HL-60 (cell line): Measurements from ENCODE around the gene SAE1.

ENCODE experiments used
- DNase-seq, 2 experiments: peaks; one replicate each; pipeline ENCODE4 v3.0.0-alpha.2; 2010 to 2020; ENCODE audit warnings: low read depth in 1 of 2, low spot score in 1 of 2
- H3K27ac ChIP-seq: fragments of 250-450 bp; sonication (Bioruptor Pico); replicated peaks from 2 replicates; pipeline ENCODE4 v1.5.1; 2020; ENCODE audit warnings: mild to moderate bottlenecking, moderate library complexity
- H3K27me3 ChIP-seq: fragments of 250-450 bp; sonication (Bioruptor Pico); 2 replicates; pipeline ENCODE4 v1.5.1; 2021; ENCODE audit warnings: mild to moderate bottlenecking, moderate library complexity; ENCODE audit not compliant: insufficient read depth, poor library complexity, severe bottlenecking
- H3K4me3 ChIP-seq: replicated peaks from 2 replicates; pipeline ENCODE4 v1.5.1; 2011; ENCODE audit warnings: mild to moderate bottlenecking, control low read depth, low read length; ENCODE audit not compliant: insufficient read depth
- CTCF ChIP-seq: IDR thresholded peaks from one replicate; pipeline ENCODE4 v1.5.1; 2011; ENCODE audit warnings: low read length, control low read depth, inconsistent platforms; ENCODE audit not compliant: insufficient read depth
- GABPA ChIP-seq: IDR thresholded peaks from 2 replicates; pipeline ENCODE4 v1.6.1; 2012; ENCODE audit warnings: low read depth
- POLR2AphosphoS5 ChIP-seq: IDR thresholded peaks from 2 replicates; pipeline ENCODE4 v1.6.1; 2012; ENCODE audit warnings: low read depth
- REST ChIP-seq: IDR thresholded peaks from 2 replicates; pipeline ENCODE4 v1.6.1; 2012; ENCODE audit warnings: low read depth; ENCODE audit not compliant: insufficient replicate concordance
- SPI1 ChIP-seq: IDR thresholded peaks from 2 replicates; pipeline ENCODE4 v1.6.1; 2012; ENCODE audit warnings: low read depth, mild to moderate bottlenecking, borderline replicate concordance

Gene SAE1

GRCh38 chr19:47093841-47094240 lies 36.8 kb upstream of the SAE1 start:
- no peak for DNase-seq
- Histone ChIP-seq H3K27me3 (no peaks in the 10 kb centered on the region), H3K27ac (peak overlapping the region; percentile 96), H3K4me3 (no peak overlapping the region)
- no peak for TF ChIP-seq GABPA
- TF ChIP-seq POLR2AphosphoS5, result no peak
- TF ChIP-seq SPI1, result no peak
- no peak for TF ChIP-seq CTCF
- TF ChIP-seq REST, result no peak

GRCh38 chr19:47094557-47095475 lies 35.8 kb upstream of the SAE1 start:
- no peak overlapping the region for H3K4me3 ChIP-seq
- H3K27me3 ChIP-seq, result no peaks in the 10 kb centered on the region
- peak overlapping the region; percentile 96 for H3K27ac ChIP-seq
- no peak for TF ChIP-seq SPI1
- TF ChIP-seq REST, result no peak
- no peak for TF ChIP-seq CTCF
- no peak for TF ChIP-seq GABPA
- peak; percentile 37; the same call in 1 of the 2 replicates for TF ChIP-seq POLR2AphosphoS5
- DNase-seq, result peak in 1 of 2 experiments; percentile 78

GRCh38 chr19:47095476-47096099 lies 35.0 kb upstream of the SAE1 start:
- Histone ChIP-seq H3K4me3 (no peak overlapping the region), H3K27ac (peak overlapping the region; percentile 96)
- TF ChIP-seq POLR2AphosphoS5 (peak; percentile 80), REST (no peak)

More at GRCh38 chr19:47095476-47096099, 35.0 kb upstream of the SAE1 start:
- DNase-seq, result peak; percentile 81 to 93
- no peaks in the 10 kb centered on the region for H3K27me3 ChIP-seq
